ENCODE measurements around the gene FARS2. TPM values are rescaled to one million over a fixed set of nuclear protein-coding genes. Genes with fewer than 3 reads are reported as not detected.

Gene FARS2
- total RNA-seq, 6 donors from 2014 or later, result 16.4 to 34.6 (median 19.9) TPM

Other genes with a start within 250 kb of the FARS2 start
- under 1 TPM in 5 of 6 donors, not detected in 1; 0.10 to 0.64 (median 0.37) TPM for gene PPP1R3G, start 176.2 kb upstream of the FARS2 start, total RNA-seq
- 10 to 100 TPM in 5 of 6 donors, 1 to 10 TPM in 1; 5.8 to 24.1 (median 15.9) TPM for gene LYRM4, start 563 bp upstream of the FARS2 start, total RNA-seq